GM12878 (cell line): ENCODE results near the gene NUP62. TPM values are rescaled to one million over a fixed set of nuclear protein-coding genes. Genes with fewer than 3 reads are reported as not detected.

Experiments
- BACH1 ChIP-seq: fragments of 450-650 bp; IDR thresholded peaks from 2 replicates; pipeline ENCODE4 v1.6.1; 2017; ENCODE audit warnings: mild to moderate bottlenecking, borderline replicate concordance
- CBX5 ChIP-seq: sonication (generic); IDR thresholded peaks from 2 replicates; pipeline ENCODE4 v1.6.1; 2016; ENCODE audit warnings: low read depth, moderate library complexity, mild to moderate bottlenecking, inconsistent platforms
- CHD2 ChIP-seq: IDR thresholded peaks from 2 replicates; pipeline ENCODE4 v1.6.1; 2011; ENCODE audit warnings: low read depth, low read length, improper control_type of control experiment, borderline replicate concordance
- CREB1 ChIP-seq: IDR thresholded peaks from 2 replicates; pipeline ENCODE4 v1.6.1; 2012; ENCODE audit warnings: low read depth, mild to moderate bottlenecking, inconsistent platforms
- CREM ChIP-seq: IDR thresholded peaks from 2 replicates; pipeline ENCODE4 v1.6.1; 2014; ENCODE audit warnings: antibody characterized with exemption, low read depth
- GATAD2B ChIP-seq: fragments of 450-650 bp; conservative IDR thresholded peaks from 2 replicates; pipeline ENCODE4 v1.6.1; 2017; ENCODE audit warnings: low read depth, mild to moderate bottlenecking, moderate library complexity
- HCFC1 ChIP-seq: fragments of 150-350 bp; IDR thresholded peaks from 2 replicates; pipeline ENCODE4 v1.6.1; 2014; ENCODE audit warnings: low read length
- MEF2A ChIP-seq: IDR thresholded peaks from 2 replicates; pipeline ENCODE4 v1.6.1; 2011; ENCODE audit warnings: low read depth, mild to moderate bottlenecking, low read length, moderate library complexity; ENCODE audit not compliant: insufficient read depth
- MEF2B ChIP-seq: fragments of 450-650 bp; IDR thresholded peaks from 2 replicates; pipeline ENCODE4 v1.6.1; 2018; ENCODE audit warnings: mild to moderate bottlenecking, moderate library complexity; ENCODE audit not compliant: partially characterized antibody, poor library complexity, severe bottlenecking
- MTA3 ChIP-seq: IDR thresholded peaks from 2 replicates; pipeline ENCODE4 v1.6.1; 2012; ENCODE audit warnings: low read length, inconsistent platforms, borderline replicate concordance
- NR2C1 ChIP-seq: fragments of 450-650 bp; IDR thresholded peaks from 2 replicates; pipeline ENCODE4 v1.6.1; 2017; ENCODE audit warnings: antibody characterized with exemption, mild to moderate bottlenecking, moderate library complexity
- NRF1 ChIP-seq: conservative IDR thresholded peaks from 2 replicates; pipeline ENCODE4 v1.6.1; 2011; ENCODE audit warnings: mild to moderate bottlenecking, low read depth, low read length, improper control_type of control experiment
- PKNOX1 ChIP-seq: fragments of 450-650 bp; IDR thresholded peaks from 2 replicates; pipeline ENCODE4 v1.6.1; 2016; ENCODE audit warnings: mild to moderate bottlenecking
- PML ChIP-seq: IDR thresholded peaks from 2 replicates; pipeline ENCODE4 v1.6.1; 2012; ENCODE audit warnings: low read length, inconsistent platforms
- POLR2A ChIP-seq: IDR thresholded peaks from 2 replicates; pipeline ENCODE4 v1.6.1; 2011; ENCODE audit warnings: low read depth, mild to moderate bottlenecking, low read length
- POLR2AphosphoS2 ChIP-seq: IDR thresholded peaks from 2 replicates; pipeline ENCODE4 v1.6.1; 2011; ENCODE audit warnings: low read depth, mild to moderate bottlenecking, low read length, improper control_type of control experiment, moderate library complexity
- RB1 ChIP-seq: fragments of 450-650 bp; formaldehyde crosslinking; IDR thresholded peaks from 2 replicates; pipeline ENCODE4 v1.6.1; 2017; ENCODE audit warnings: mild to moderate bottlenecking, borderline replicate concordance
- RELB ChIP-seq: fragments of 450-650 bp; IDR thresholded peaks from 2 replicates; pipeline ENCODE4 v1.6.1; 2017; ENCODE audit warnings: low read depth, mild to moderate bottlenecking, moderate library complexity
- SMARCA5 ChIP-seq: fragments of 450-650 bp; IDR thresholded peaks from 2 replicates; pipeline ENCODE4 v1.6.1; 2017; ENCODE audit warnings: mild to moderate bottlenecking
- SP1 ChIP-seq: IDR thresholded peaks from one replicate; pipeline ENCODE4 v1.6.1; 2011; ENCODE audit warnings: low read depth, low read length
- TARDBP ChIP-seq: IDR thresholded peaks from 2 replicates; pipeline ENCODE4 v1.6.1; 2016; ENCODE audit warnings: borderline replicate concordance
- TBL1XR1 ChIP-seq: IDR thresholded peaks from 2 replicates; pipeline ENCODE4 v1.6.1; 2012; ENCODE audit warnings: low read depth, low read length, improper control_type of control experiment
- TCF12 ChIP-seq: IDR thresholded peaks from 2 replicates; pipeline ENCODE4 v1.6.1; 2011; ENCODE audit warnings: low read depth, mild to moderate bottlenecking, low read length
- YY1 ChIP-seq: IDR thresholded peaks from 2 replicates; pipeline ENCODE4 v1.6.1; 2011; ENCODE audit warnings: low read depth, mild to moderate bottlenecking, low read length
- ZBED1 ChIP-seq: IDR thresholded peaks from 2 replicates; pipeline ENCODE4 v1.6.1; 2016; ENCODE audit warnings: borderline replicate concordance
- ZNF217 ChIP-seq: fragments of 450-650 bp; IDR thresholded peaks from 2 replicates; pipeline ENCODE4 v1.6.1; 2017; ENCODE audit warnings: antibody characterized with exemption, mild to moderate bottlenecking
- ZNF622 ChIP-seq: fragments of 450-650 bp; IDR thresholded peaks from 2 replicates; pipeline ENCODE4 v1.6.1; 2017; ENCODE audit warnings: mild to moderate bottlenecking, inconsistent platforms
- polyA plus RNA-seq, 11 experiments: library from polyadenylated mRNA; depleted of rRNA in 4 of 11; unstranded in 6 of 11; stranded (reverse) in 5 of 11; fragments of >200 nt; fragmentation: Nextera tagmentation in 4 of 11; fragmentation: Illumina TruSeq in 1 of 11; extraction: Ambion mirVana in 4 of 11; extraction: Trizol in 1 of 11; gene quantifications; 1 replicate in 1 of 11; 2 replicates in 10 of 11; pipeline versions ENCODE4 v1.2.1 to v1.2.3, GENCODE V29; 2011 to 2016; ENCODE audit warnings: inconsistent platforms in 2 of 11, missing spikeins in 2 of 11, low read depth in 1 of 11
- total RNA-seq, 4 experiments: library from RNA; depleted of rRNA in 3 of 4; stranded (reverse); fragments of >200 nt in 3 of 4; fragmentation: Illumina TruSeq in 1 of 4; extraction: Trizol in 1 of 4; gene quantifications; 2 replicates each; pipeline versions ENCODE4 v1.2.1 to v1.2.3, GENCODE V29; 2013 to 2021
- TF ChIP-seq, protein P1 (sequence below): fragments of 150-350 bp; IDR thresholded peaks from 2 replicates; pipeline ENCODE4 v1.6.1; 2016; ENCODE audit warnings: low read depth, low read length

NUP62 gene
- total and polyA plus RNA-seq, 10 of the 15 experiments (the other 5 are each of a cell fraction or from before 2014, with no cell fraction given) = 19.5 to 110 (median 66.9) TPM

GRCh38 chr19:49896863-49897621 is 32.3 kb downstream of the NUP62 start, which contains the start of gene IL4I1 (continued):
- TF ChIP-seq RELB (peak; percentile 84), SMARCA5 (peak; percentile 98), RB1 (peak; percentile 63; the same call in 1 of the 2 replicates), BACH1 (peak; percentile 85), ZNF622 (no peak), MEF2A (peak; percentile 96), GATAD2B (peak; percentile 97), CREB1 (peak; percentile 93), NR2C1 (0 out of 2 replicates have a peak, but pooled peaks have one; percentile 18), ZBED1 (peak; percentile 22; the same call in 1 of the 2 replicates), CREM (peak; percentile 68; the same call in 1 of the 2 replicates), YY1 (no peak), TARDBP (no peak), PML (peak; percentile 80; the same call in 1 of the 2 replicates), MTA3 (peak; percentile 96; the same call in 1 of the 2 replicates), PKNOX1 (peak; percentile 60), POLR2A (peak; percentile 69), NRF1 (0 out of 2 replicates have a peak, but pooled peaks have one; percentile 5), ZNF217 (peak; percentile 94), POLR2AphosphoS2 (0 out of 2 replicates have a peak, but pooled peaks have one; percentile 58), HCFC1 (no peak; the same call in 1 of the 2 replicates), SP1 (peak; percentile 76), CHD2 (0 out of 2 replicates have a peak, but pooled peaks have one; percentile 9), TCF12 (0 out of 2 replicates have a peak, but pooled peaks have one; percentile 10), MEF2B (peak; percentile 96), CBX5 (no peak), TBL1XR1 (peak; percentile 79)
- TF ChIP-seq, protein P1, sequence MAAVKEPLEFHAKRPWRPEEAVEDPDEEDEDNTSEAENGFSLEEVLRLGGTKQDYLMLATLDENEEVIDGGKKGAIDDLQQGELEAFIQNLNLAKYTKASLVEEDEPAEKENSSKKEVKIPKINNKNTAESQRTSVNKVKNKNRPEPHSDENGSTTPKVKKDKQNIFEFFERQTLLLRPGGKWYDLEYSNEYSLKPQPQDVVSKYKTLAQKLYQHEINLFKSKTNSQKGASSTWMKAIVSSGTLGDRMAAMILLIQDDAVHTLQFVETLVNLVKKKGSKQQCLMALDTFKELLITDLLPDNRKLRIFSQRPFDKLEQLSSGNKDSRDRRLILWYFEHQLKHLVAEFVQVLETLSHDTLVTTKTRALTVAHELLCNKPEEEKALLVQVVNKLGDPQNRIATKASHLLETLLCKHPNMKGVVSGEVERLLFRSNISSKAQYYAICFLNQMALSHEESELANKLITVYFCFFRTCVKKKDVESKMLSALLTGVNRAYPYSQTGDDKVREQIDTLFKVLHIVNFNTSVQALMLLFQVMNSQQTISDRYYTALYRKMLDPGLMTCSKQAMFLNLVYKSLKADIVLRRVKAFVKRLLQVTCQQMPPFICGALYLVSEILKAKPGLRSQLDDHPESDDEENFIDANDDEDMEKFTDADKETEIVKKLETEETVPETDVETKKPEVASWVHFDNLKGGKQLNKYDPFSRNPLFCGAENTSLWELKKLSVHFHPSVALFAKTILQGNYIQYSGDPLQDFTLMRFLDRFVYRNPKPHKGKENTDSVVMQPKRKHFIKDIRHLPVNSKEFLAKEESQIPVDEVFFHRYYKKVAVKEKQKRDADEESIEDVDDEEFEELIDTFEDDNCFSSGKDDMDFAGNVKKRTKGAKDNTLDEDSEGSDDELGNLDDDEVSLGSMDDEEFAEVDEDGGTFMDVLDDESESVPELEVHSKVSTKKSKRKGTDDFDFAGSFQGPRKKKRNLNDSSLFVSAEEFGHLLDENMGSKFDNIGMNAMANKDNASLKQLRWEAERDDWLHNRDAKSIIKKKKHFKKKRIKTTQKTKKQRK = no peak
